Astrocyte (in vitro differentiated cells and primary cell): Measurements from ENCODE around the gene TBC1D9. TPM values are rescaled to one million over a fixed set of nuclear protein-coding genes. Genes with fewer than 3 reads are reported as not detected.

Experiments
- DNase-seq: peaks from one replicate; pipeline ENCODE4 v3.0.0-alpha.2; 2010; ENCODE audit warnings: low read depth
- FAIRE-seq: peaks from 2 replicates; lab custom pipeline; 2011; peaks lifted over from hg19 to GRCh38; lab: Jason Lieb, UNC
- H2AFZ ChIP-seq: 2 replicates; pipeline ENCODE4 v1.6.0; 2012; ENCODE audit warnings: low read depth, low read length, inconsistent platforms
- H3K27ac ChIP-seq: 2 replicates; pipeline ENCODE4 v1.5.1; 2011; ENCODE audit warnings: low read depth, low read length, inconsistent platforms
- H3K27me3 ChIP-seq: 2 replicates; pipeline ENCODE4 v1.6.0; 2011; ENCODE audit warnings: low read length, inconsistent platforms; ENCODE audit not compliant: insufficient read depth
- H3K36me3 ChIP-seq: 2 replicates; pipeline ENCODE4 v1.5.1; 2011; ENCODE audit warnings: low read length, inconsistent platforms; ENCODE audit not compliant: insufficient read depth
- H3K4me1 ChIP-seq: 2 replicates; pipeline ENCODE4 v1.5.1; 2011; ENCODE audit warnings: low read length, inconsistent platforms; ENCODE audit not compliant: insufficient read depth
- H3K4me2 ChIP-seq: 2 replicates; pipeline ENCODE4 v1.6.0; 2012; ENCODE audit warnings: low read length, inconsistent platforms
- H3K4me3 ChIP-seq: 2 replicates; pipeline ENCODE4 v1.5.1; 2011; ENCODE audit warnings: low read depth, mild to moderate bottlenecking, low read length, inconsistent platforms; ENCODE audit not compliant: insufficient read depth
- H3K79me2 ChIP-seq: 2 replicates; pipeline ENCODE4 v1.6.0; 2012; ENCODE audit warnings: mild to moderate bottlenecking, low read length, inconsistent platforms; ENCODE audit not compliant: insufficient read depth
- H3K9ac ChIP-seq: 2 replicates; pipeline ENCODE4 v1.6.0; 2012; ENCODE audit warnings: mild to moderate bottlenecking, low read length, inconsistent platforms
- H3K9me3 ChIP-seq: 2 replicates; pipeline ENCODE4 v1.5.1; 2012; ENCODE audit warnings: low read depth, mild to moderate bottlenecking, low read length, inconsistent platforms; ENCODE audit not compliant: insufficient read depth
- H4K20me1 ChIP-seq: 2 replicates; pipeline ENCODE4 v1.6.0; 2012; ENCODE audit warnings: low read length, inconsistent platforms; ENCODE audit not compliant: insufficient read depth
- H3K27ac Mint-ChIP-seq: one replicate; pipeline ENCODE4 v1.8.0; 2021; ENCODE audit warnings: mild to moderate bottlenecking, mixed read lengths; ENCODE audit not compliant: unreplicated experiment
- H3K27me3 Mint-ChIP-seq: one replicate; pipeline ENCODE4 v1.8.0; 2021; ENCODE audit warnings: low read depth, mixed read lengths; ENCODE audit not compliant: unreplicated experiment
- H3K36me3 Mint-ChIP-seq: one replicate; pipeline ENCODE4 v1.8.0; 2021; ENCODE audit warnings: low read depth, mixed read lengths; ENCODE audit not compliant: unreplicated experiment
- H3K4me1 Mint-ChIP-seq: one replicate; pipeline ENCODE4 v1.8.0; 2021; ENCODE audit warnings: low read depth, mixed read lengths; ENCODE audit not compliant: unreplicated experiment
- H3K4me3 Mint-ChIP-seq: one replicate; pipeline ENCODE4 v1.8.0; 2021; ENCODE audit warnings: mild to moderate bottlenecking, moderate library complexity, mixed read lengths; ENCODE audit not compliant: unreplicated experiment
- H3K9me3 Mint-ChIP-seq: one replicate; pipeline ENCODE4 v1.8.0; 2021; ENCODE audit warnings: mild to moderate bottlenecking, mixed read lengths; ENCODE audit not compliant: unreplicated experiment
- CTCF ChIP-seq: IDR thresholded peaks from 2 replicates; pipeline ENCODE4 v1.5.1; 2011; ENCODE audit warnings: low read depth, mild to moderate bottlenecking, inconsistent platforms, low read length, moderate library complexity; ENCODE audit not compliant: insufficient read depth
- EZH2 ChIP-seq: IDR thresholded peaks from 2 replicates; pipeline ENCODE4 v1.6.1; 2012; ENCODE audit warnings: mild to moderate bottlenecking, low read length, inconsistent platforms; ENCODE audit not compliant: insufficient read depth
- total RNA-seq: library from RNA; stranded (reverse); gene quantifications from 2 replicates; pipeline ENCODE4 v1.2.1, GENCODE V29; 2021

Gene TBC1D9
- total RNA-seq, 1 donor from 2014 or later = 31.6 TPM

- Histone ChIP-seq H3K27me3 (no peaks in the 10 kb centered on the region), H3K9me3 (no peaks in the 10 kb centered on the region), H3K9ac (no peak overlapping the region), H3K79me2 (no peaks in the 10 kb centered on the region), H3K4me2 (no peak overlapping the region), H3K4me3 (no peak overlapping the region), H2AFZ (no peak overlapping the region), H4K20me1 (no peaks in the 10 kb centered on the region), H3K4me1 (no peaks in the 10 kb centered on the region), H3K27ac (no peak overlapping the region), H3K36me3 (no peaks in the 10 kb centered on the region)
- H3K27me3 Mint-ChIP-seq = peaks cover 8% of the 10 kb centered on the region
- TF ChIP-seq EZH2 = no peak
- no peak for TF ChIP-seq CTCF
- FAIRE-seq (no peak), DNase-seq (no peak)
- H3K27ac Mint-ChIP-seq = no peak overlapping the region
- H3K4me3 Mint-ChIP-seq = no peak overlapping the region
- no peaks in the 10 kb centered on the region for H3K9me3 Mint-ChIP-seq
- no peaks in the 10 kb centered on the region for H3K36me3 Mint-ChIP-seq
- H3K4me1 Mint-ChIP-seq = no peaks in the 10 kb centered on the region
Measured at GRCh38 chr4:140764785-140765392, 8.7 kb upstream of the TBC1D9 start.

GRCh38 chr4:140762202-140762601 is 6.0 kb upstream of the TBC1D9 start:
- no peak overlapping the region for H3K4me2 ChIP-seq
- Mint-ChIP-seq H3K27me3 (peaks cover 8% of the 10 kb centered on the region), H3K4me1 (peaks cover 5% of the 10 kb centered on the region), H3K36me3 (no peaks in the 10 kb centered on the region), H3K9me3 (no peaks in the 10 kb centered on the region), H3K4me3 (no peak overlapping the region), H3K27ac (no peak overlapping the region)
- FAIRE-seq (no peak), DNase-seq (no peak)
- H2AFZ ChIP-seq = no peak overlapping the region
- no peaks in the 10 kb centered on the region for H3K9me3 ChIP-seq
- no peaks in the 10 kb centered on the region for H4K20me1 ChIP-seq
- no peaks in the 10 kb centered on the region for H3K4me1 ChIP-seq
- H3K27me3 ChIP-seq = no peaks in the 10 kb centered on the region
- no peaks in the 10 kb centered on the region for H3K79me2 ChIP-seq
- no peak for TF ChIP-seq EZH2
- no peak for TF ChIP-seq CTCF
- no peak overlapping the region for H3K4me3 ChIP-seq
- no peaks in the 10 kb centered on the region for H3K36me3 ChIP-seq
- H3K9ac ChIP-seq = no peak overlapping the region
- no peak overlapping the region for H3K27ac ChIP-seq

GRCh38 chr4:140757232-140757630 is 1.0 kb upstream of the TBC1D9 start:
- peaks cover 4% of the 10 kb centered on the region for H3K36me3 Mint-ChIP-seq
- no peaks in the 10 kb centered on the region for H3K9me3 Mint-ChIP-seq
- peaks cover 34% of the 10 kb centered on the region for H3K79me2 ChIP-seq
- H3K36me3 ChIP-seq = no peaks in the 10 kb centered on the region
- H4K20me1 ChIP-seq = peaks cover 9% of the 10 kb centered on the region
- H3K27ac Mint-ChIP-seq = peak overlapping the region; percentile 87
- H3K4me1 Mint-ChIP-seq = peaks cover 19% of the 10 kb centered on the region
- H3K4me3 ChIP-seq = peak overlapping the region; percentile 82
- peaks cover 7% of the 10 kb centered on the region for H3K4me1 ChIP-seq
- peak overlapping the region; percentile 86 for H3K4me3 Mint-ChIP-seq
- peak overlapping the region; percentile 96 for H2AFZ ChIP-seq
- H3K9ac ChIP-seq = peak overlapping the region; percentile 97
- no peak for DNase-seq
- TF ChIP-seq CTCF (no peak), EZH2 (no peak)
- no peaks in the 10 kb centered on the region for H3K9me3 ChIP-seq
- H3K27ac ChIP-seq = no peak overlapping the region
- no peak for FAIRE-seq
- H3K27me3 Mint-ChIP-seq = peaks cover 3% of the 10 kb centered on the region
- no peaks in the 10 kb centered on the region for H3K27me3 ChIP-seq
- H3K4me2 ChIP-seq = peak overlapping the region; percentile 98
